ENCODE data around the gene TSG101.

Gene TSG101

GRCh38 chr11:18540207-18541009 lies 13.7 kb upstream of the TSG101 start:
- no peak overlapping the region for H3K27ac ChIP-seq
- TF ChIP-seq ZFX (IDR thresholded peaks at IDR 0.05; ENCODE audit: borderline replicate concordance) (no peak), CTCF (IDR thresholded peaks at IDR 0.05) (peak; percentile 72)

GRCh38 chr11:18536209-18536608 lies 9.5 kb upstream of the TSG101 start:
- H3K27ac ChIP-seq = no peak overlapping the region
- no peak for TF ChIP-seq CTCF (IDR thresholded peaks at IDR 0.05)
- TF ChIP-seq ZFX (IDR thresholded peaks at IDR 0.05; ENCODE audit: borderline replicate concordance) = no peak

GRCh38 chr11:18534245-18534644 lies 7.5 kb upstream of the TSG101 start:
- TF ChIP-seq CTCF (IDR thresholded peaks at IDR 0.05) (no peak), ZFX (IDR thresholded peaks at IDR 0.05; ENCODE audit: borderline replicate concordance) (no peak)

GRCh38 chr11:18533365-18533764 lies 6.6 kb upstream of the TSG101 start:
- no peak overlapping the region for H3K27ac ChIP-seq
- TF ChIP-seq ZFX (IDR thresholded peaks at IDR 0.05; ENCODE audit: borderline replicate concordance) (no peak), CTCF (IDR thresholded peaks at IDR 0.05) (no peak)

More at GRCh38 chr11:18534245-18534644, 7.5 kb upstream of the TSG101 start:
- H3K27ac ChIP-seq = no peak overlapping the region

- H3K27ac ChIP-seq = peak overlapping the region; percentile 92
Measured at GRCh38 chr11:18527512-18527911, 770 bp upstream of the TSG101 start.

GRCh38 chr11:18526130-18526520 lies 617 bp downstream of the TSG101 start:
- no peak for TF ChIP-seq CTCF (IDR thresholded peaks at IDR 0.05)
- TF ChIP-seq ZFX (IDR thresholded peaks at IDR 0.05; ENCODE audit: borderline replicate concordance) = no peak
- H3K27ac ChIP-seq = peak overlapping the region; percentile 92

More at GRCh38 chr11:18527512-18527911, 770 bp upstream of the TSG101 start:
- no peak for TF ChIP-seq CTCF (IDR thresholded peaks at IDR 0.05)
- TF ChIP-seq ZFX (IDR thresholded peaks at IDR 0.05; ENCODE audit: borderline replicate concordance) = no peak

- TF ChIP-seq CTCF (IDR thresholded peaks at IDR 0.05) (no peak), ZFX (IDR thresholded peaks at IDR 0.05; ENCODE audit: borderline replicate concordance) (no peak)
- no peak overlapping the region for H3K27ac ChIP-seq
Measured at GRCh38 chr11:18524248-18524647, 2.5 kb downstream of the TSG101 start.
